Endothelial cell of umbilical vein (primary cell): ENCODE data around the gene BDH1.

Experiments used
- POLR2A ChIP-seq: IDR thresholded peaks from 2 replicates; pipeline ENCODE4 v1.6.1; 2012; ENCODE audit warnings: low read depth, mild to moderate bottlenecking, control low read depth, low read length
- POLR2AphosphoS5 ChIP-seq: IDR thresholded peaks from 2 replicates; pipeline ENCODE4 v1.6.1; 2012; ENCODE audit warnings: low read depth, mild to moderate bottlenecking, control low read depth, low read length, moderate library complexity; ENCODE audit not compliant: insufficient read depth

GRCh38 chr3:197504229-197504628 lies 51.5 kb downstream of the BDH1 start:
- TF ChIP-seq POLR2A (no peak), POLR2AphosphoS5 (no peak)
